ENCODE data around the gene FZD1.
A peak's percentile ranks its signal among the peaks of the same experiment; 100 is the strongest.

FZD1 gene

GRCh38 chr7:91264046-91264923, at the start of gene FZD1:
Gene FZD1 (plus strand): TSS chr7:91264433. CDS start chr7:91264881, 448 bp downstream.
- DNase-seq = peak; percentile 29

- no peak for DNase-seq
These were observed 37.8 kb upstream of the FZD1 start for GRCh38 chr7:91226411-91226810.

GRCh38 chr7:91228327-91228726, 35.9 kb upstream of the FZD1 start:
- DNase-seq = no peak

GRCh38 chr7:91228927-91229558, 35.2 kb upstream of the FZD1 start:
- DNase-seq = no peak

- no peak for DNase-seq
These were observed 34.1 kb upstream of the FZD1 start for GRCh38 chr7:91230100-91230499.

- DNase-seq = no peak
These were observed 33.7 kb upstream of the FZD1 start for GRCh38 chr7:91230503-91230902.

- no peak for DNase-seq
These were observed 31.0 kb upstream of the FZD1 start for GRCh38 chr7:91233212-91233611.

GRCh38 chr7:91235211-91235832, 28.9 kb upstream of the FZD1 start:
- no peak for DNase-seq

- no peak for DNase-seq
These were observed 25.0 kb upstream of the FZD1 start for GRCh38 chr7:91239171-91239604.

GRCh38 chr7:91239772-91240171, 24.5 kb upstream of the FZD1 start:
- DNase-seq = no peak

- DNase-seq = no peak
These were observed 23.8 kb upstream of the FZD1 start for GRCh38 chr7:91240376-91240941.

GRCh38 chr7:91242097-91242844, 22.0 kb upstream of the FZD1 start:
- DNase-seq = no peak

- no peak for DNase-seq
These were observed 20.5 kb upstream of the FZD1 start for GRCh38 chr7:91243591-91244301.

- no peak for DNase-seq
These were observed 16.7 kb upstream of the FZD1 start for GRCh38 chr7:91247500-91247899.

- DNase-seq = no peak
These were observed 15.2 kb upstream of the FZD1 start for GRCh38 chr7:91248996-91249395.

GRCh38 chr7:91249506-91250233, 14.6 kb upstream of the FZD1 start:
- no peak for DNase-seq

GRCh38 chr7:91250706-91251105, 13.5 kb upstream of the FZD1 start:
- DNase-seq = no peak

GRCh38 chr7:91251877-91252276, 12.4 kb upstream of the FZD1 start:
- DNase-seq = no peak

GRCh38 chr7:91263384-91264045, 718 bp upstream of the FZD1 start:
- no peak for DNase-seq

GRCh38 chr7:91264924-91265681, 870 bp downstream of the FZD1 start:
- no peak for DNase-seq
